Kidney tubule cell (primary cell): ENCODE measurements around the gene RXRB.
"Not testable (repeated sequence)": the region's sequence is repeated elsewhere in the genome, so short reads cannot be mapped to it uniquely, and the experiment has no call there.

Experiments used
- DNase-seq: peaks from one replicate; pipeline ENCODE4 v3.0.0-alpha.2; 2018; ENCODE audit warnings: low spot score

Gene RXRB

DNA sequence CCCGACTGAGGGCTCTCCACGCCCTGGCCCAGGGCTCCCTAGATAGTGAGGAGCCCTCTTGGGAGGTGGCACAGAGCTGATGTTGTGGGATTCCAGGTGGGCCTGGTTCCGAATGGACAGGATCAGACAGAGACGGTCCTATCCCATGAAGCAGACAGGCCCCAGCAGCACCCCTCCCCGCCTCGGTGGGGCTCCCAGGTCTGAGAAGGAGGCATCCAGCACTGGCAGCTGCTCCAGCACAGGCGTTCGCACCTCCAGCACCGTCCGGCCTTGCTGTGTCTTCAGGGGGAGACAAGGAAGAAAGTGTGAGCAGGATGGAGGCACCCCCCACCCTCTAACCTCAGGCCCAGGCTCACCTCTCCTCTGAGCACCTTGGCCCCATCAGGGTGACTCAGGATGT is 36.9 kb downstream of the RXRB start:
- no peak for DNase-seq

GRCh38 chr6:33161354-33162331 is 38.8 kb downstream of the RXRB start:
- DNase-seq, result peak; percentile 57

GRCh38 chr6:33160728-33161344 is 39.6 kb downstream of the RXRB start:
- DNase-seq, result peak; percentile 23

DNA sequence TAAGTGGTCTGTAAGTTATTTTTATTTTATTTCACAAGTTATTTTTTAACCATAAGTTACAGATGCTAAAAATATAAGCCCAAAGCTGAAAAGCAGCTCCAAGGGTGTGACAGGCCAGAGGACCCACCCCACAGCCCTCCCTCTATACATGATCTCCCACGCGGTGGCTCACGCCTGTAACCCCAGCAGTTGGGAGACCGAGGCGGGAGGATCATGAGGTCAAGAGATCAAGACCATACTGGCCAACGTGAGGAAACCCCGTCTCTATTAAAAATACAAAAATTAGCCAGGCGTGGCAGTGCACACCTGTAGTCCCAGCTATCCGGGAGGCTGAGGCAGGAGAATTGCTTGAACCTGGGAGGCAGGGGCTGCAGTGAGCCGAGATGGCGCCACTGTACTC is 40.4 kb downstream of the RXRB start:
- no peak for DNase-seq

GRCh38 chr6:33156964-33157363 is 43.5 kb downstream of the RXRB start:
- DNase-seq, result no peak

DNA sequence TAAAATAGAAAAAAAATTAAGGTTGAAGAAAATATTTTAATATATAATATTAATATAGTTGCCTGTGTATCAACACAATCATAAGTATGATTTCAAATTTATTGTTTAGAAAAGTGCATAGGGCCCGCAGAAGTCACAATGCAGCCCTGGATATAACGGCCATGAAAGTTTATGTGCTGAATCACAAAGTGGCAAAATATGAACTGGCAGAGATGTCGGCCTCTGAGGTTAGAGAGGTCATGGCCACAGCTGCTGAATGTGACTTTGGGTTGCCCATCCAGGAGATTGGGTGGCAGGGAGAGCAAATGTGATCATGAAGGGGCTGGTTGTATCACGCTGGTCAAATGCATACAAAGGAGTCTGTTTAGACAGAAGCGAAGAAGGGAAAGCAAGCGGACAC is 43.9 kb downstream of the RXRB start:
- no peak for DNase-seq

DNA sequence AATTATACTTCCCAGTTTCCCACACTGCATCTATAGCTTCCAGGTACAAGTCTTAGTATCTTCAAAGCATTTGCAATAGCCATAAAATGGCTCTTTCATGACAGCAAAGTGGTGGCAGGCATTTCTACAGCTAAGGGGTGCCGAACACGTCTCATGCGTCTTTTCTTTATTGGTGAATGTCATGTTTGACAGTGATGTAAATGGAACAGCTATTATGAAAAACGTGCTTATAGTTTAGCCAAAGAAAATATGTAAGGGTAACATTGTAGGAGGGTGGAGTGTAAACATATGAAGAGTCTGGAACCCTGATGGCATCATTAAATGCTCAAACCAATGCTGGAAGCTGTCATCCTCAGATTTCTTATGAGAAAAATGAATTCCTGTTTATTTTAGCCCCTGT is 46.1 kb downstream of the RXRB start:
- DNase-seq, result no peak

DNA sequence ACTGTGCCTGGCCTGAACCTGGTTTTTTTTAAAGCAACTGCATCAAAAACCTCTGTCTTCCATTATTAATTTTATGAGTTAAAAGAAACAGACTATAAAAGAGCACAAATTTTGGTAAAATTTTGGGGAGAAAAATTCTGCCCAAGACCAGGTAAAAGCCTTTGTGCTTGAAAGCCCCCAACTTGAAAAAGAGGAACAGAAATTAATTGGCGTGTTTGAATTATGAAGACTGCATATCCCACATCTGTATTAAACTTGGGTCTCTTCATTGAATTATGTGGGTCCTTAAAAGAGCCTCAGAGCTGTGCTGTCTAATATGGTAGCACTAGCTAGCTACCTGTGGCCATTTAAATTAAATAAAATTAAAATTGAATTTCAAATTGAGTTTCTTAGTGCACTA is 49.4 kb downstream of the RXRB start:
- no peak for DNase-seq

GRCh38 chr6:33150560-33150959 is 49.9 kb downstream of the RXRB start:
- not testable (repeated sequence) for DNase-seq

DNA sequence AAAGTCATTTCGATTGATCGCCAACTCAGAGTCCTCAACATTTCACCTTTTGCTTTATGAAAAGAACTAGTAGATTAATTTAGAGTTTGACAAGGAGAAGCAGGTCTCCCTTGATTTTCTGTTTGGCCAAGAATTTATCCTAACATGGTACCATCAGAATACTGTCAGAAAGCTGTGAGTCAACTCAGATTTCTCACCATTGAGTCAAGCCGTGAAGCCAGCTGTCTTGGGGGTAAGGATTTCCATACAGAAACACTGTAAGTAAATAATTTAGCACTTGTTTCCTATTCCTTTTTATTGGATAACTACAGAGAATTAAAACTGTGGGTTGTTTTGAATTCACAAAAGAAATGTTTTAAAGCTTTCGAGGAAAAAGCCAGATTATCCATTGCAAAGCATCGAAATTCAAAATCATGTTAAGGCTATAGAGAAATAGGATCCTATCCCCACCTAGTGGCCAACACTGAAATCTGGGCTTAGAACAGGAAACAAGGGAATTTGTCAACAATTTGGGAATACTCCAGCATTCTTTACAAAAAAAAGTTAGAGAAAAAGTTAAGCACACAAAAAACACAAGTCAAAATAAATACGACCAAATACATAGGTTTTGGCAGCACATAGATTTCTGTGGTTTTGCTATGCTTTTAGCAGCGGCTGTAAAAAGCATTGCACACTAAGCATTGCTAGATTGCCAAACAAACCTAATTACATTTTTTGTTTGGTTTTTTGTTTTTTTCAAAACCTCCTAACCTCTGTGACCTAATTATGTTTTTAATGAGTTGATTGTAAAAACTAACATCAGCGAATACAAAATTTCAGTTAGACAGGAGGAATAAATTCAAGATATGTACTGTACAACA is 52.4 kb downstream of the RXRB start:
- peak; percentile 53 for DNase-seq

GRCh38 chr6:33144373-33144772 is 56.1 kb downstream of the RXRB start:
- peak; percentile 80 for DNase-seq
